ENCODE results near the gene ZNF236.
"Not testable (repeated sequence)": the region's sequence is repeated elsewhere in the genome, so short reads cannot be mapped to it uniquely, and the experiment has no call there.

The ZNF236 gene

DNA sequence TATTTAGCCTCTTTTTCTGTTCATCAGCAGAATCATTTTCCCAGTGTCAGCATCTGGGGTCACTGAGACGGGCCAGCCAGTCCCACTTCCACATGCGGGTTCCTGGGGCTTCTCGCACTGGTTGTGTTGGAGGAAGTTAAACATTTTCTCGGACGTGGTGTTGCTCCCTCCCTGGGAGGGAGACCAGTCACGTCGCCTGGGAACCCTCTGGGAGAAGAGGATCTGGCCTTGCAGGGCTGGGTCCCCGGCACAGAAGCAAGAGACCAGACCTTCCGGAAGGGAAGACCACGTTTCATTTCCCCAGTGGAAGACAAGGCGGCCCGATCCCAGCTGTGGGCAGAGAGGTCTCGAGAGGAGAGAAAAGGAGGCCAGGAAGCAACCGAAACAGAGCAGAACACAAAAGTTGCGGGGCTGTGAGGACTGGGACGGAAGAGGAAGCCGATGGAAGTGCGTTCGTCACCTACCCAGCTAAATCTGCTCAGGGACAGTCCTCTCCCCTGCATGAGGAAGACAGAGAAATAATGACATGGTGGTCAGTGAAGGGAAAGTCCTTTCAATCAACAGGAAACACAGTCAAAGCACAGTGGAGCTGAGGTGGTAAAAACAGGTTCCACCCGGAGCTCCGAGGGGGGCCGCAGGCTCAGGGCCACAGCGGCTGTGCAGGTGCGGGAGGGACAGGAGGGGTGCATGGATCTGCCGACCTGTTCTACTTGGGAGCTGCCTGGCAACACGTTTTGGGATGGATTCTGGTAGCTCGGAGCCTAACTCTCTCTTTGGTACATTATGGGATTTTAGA, 165.9 kb downstream of the ZNF236 start:
- no peak for TF ChIP-seq CTCF (conservative IDR thresholded peaks at IDR 0.05)
- no peak overlapping the region for H3K27ac ChIP-seq

GRCh38 chr18:76988827-76989646, 166.7 kb downstream of the ZNF236 start:
- no peak overlapping the region for H3K27ac ChIP-seq
- TF ChIP-seq CTCF (conservative IDR thresholded peaks at IDR 0.05): no peak

GRCh38 chr18:76989647-76990190, 167.4 kb downstream of the ZNF236 start:
- TF ChIP-seq CTCF (conservative IDR thresholded peaks at IDR 0.05): no peak
- H3K27ac ChIP-seq: no peak overlapping the region

DNA sequence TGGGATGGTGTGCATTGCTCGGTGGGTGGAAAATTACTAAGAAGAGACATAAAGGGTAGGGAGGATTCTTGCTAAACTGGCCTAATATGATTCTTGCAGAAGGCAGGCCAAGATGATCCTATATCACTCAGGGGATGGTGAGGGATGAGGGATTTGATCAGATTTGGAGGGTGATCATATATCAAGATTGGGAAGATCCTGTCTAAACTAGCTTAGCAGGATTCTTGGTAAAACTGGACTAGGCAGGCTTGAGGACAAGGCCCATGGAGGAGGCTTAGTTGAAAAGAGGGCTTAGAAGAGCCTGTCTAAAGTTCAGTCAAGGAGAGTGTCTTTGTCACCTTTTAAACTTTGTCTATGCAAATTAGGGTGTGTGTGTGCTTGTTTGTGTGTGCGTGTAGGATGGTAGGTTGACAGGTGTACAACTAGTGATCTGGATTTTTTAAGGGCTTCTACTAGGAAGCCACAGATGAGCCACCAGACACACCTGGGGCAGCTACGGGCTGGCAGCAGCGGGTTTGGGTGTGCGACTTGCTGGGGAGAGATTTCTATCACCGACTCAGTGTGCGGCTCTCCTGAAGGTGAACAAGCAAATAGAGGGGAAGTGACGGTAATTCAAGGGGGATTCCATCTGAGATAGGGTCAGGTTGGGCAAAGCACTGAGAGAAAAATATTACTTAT, 168.1 kb downstream of the ZNF236 start:
- H3K27ac ChIP-seq: not testable (repeated sequence)

DNA sequence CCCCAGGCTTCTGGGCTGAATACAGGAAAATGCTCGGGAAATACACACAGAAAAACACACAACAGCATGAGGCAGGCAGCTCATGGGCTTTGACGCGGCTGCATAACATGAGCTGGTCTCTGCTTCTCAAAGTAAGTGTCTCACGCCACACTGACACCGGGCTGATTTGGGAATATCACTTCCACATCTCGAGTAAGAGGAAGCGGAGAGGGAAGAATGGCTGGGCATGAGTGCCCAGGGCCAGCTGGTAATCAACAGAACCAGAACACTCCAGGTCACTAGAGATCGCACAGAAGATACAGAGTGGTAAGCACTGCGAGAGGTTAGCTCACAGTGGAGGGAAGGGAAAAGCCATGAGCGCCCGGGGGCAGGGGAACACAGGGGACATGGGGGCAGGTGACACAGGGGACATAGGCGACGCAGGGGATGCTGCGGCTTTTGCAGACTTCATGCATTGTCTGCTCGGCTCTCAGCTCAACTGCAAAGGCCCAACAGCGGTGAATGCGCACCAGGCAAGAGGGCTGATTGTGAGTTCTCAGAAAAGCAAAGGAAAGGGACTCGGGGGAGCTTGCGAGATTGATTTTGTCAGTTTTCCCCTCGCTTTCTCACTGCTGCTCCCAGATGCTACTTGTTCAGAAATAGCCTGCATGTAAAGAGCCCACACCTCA, 168.8 kb downstream of the ZNF236 start:
- no peak overlapping the region for H3K27ac ChIP-seq
- TF ChIP-seq CTCF (conservative IDR thresholded peaks at IDR 0.05): no peak

GRCh38 chr18:76992226-76993084, 170.1 kb downstream of the ZNF236 start:
- H3K27ac ChIP-seq: no peak overlapping the region
- TF ChIP-seq CTCF (conservative IDR thresholded peaks at IDR 0.05): no peak

DNA sequence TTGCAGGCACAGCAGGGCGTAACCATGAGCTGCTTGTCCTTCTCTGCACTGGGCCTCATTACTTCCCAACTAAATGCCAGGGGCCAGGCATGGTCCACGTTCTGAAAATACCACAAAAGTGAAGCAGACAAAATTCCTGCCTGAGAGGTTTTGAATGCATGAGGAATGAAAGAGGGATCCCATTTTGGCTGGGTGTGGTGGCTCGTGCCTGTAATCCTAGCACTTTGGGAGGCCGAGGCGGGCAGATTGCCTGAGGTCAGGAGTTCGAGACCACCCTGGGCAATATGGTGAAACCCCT, 170.7 kb downstream of the ZNF236 start:
- TF ChIP-seq CTCF (conservative IDR thresholded peaks at IDR 0.05): no peak
- H3K27ac ChIP-seq: no peak overlapping the region
